ENCODE measurements around the gene SLC46A2. TPM values are rescaled to one million over a fixed set of nuclear protein-coding genes. Genes with fewer than 3 reads are reported as not detected.

SLC46A2 gene
- total and polyA plus RNA-seq, 2 donors (not counting 1 experiment from before 2014, with no cell fraction given) = 0.18 TPM; not detected in 1

GRCh38 chr9:112921549-112921948 is 30.9 kb upstream of the SLC46A2 start:
- Histone ChIP-seq H3K36me3 (replicated peaks in 1 of 2; ENCODE audit: control extremely low read depth in 1 of 2, control insufficient read depth in 1 of 2, extremely low read depth in 1 of 2, insufficient read depth in 2 of 2, low read length in 1 of 2) (no peaks in the 10 kb centered on the region), H2AFZ (ENCODE audit: insufficient read depth, low read depth, low read length, poor library complexity, severe bottlenecking) (no peak overlapping the region), H4K20me1 (ENCODE audit: control insufficient read depth, insufficient read depth, low read length, poor library complexity, severe bottlenecking) (no peaks in the 10 kb centered on the region), H3K79me2 (ENCODE audit: control insufficient read depth, insufficient read depth, low read length) (no peaks in the 10 kb centered on the region), H3K9me3 (ENCODE audit: control extremely low read depth in 1 of 3, control insufficient read depth in 2 of 3, insufficient read depth in 1 of 3, low read length in 2 of 3) (no peaks in the 10 kb centered on the region), H3K4me2 (replicated peaks; ENCODE audit: low read depth, low read length, poor library complexity, severe bottlenecking) (no peak overlapping the region), H3K4me3 (ENCODE audit: control extremely low read depth in 1 of 5, extremely low read depth in 1 of 5, insufficient read depth in 1 of 5, low read depth in 2 of 5, low read length in 4 of 5) (no peak overlapping the region), H3K27ac (ENCODE audit: low read length in 2 of 2) (no peak overlapping the region), H3K27me3 (replicated peaks in 1 of 4; ENCODE audit: control extremely low read depth in 1 of 4, control insufficient read depth in 3 of 4, insufficient read depth in 4 of 4, low read length in 3 of 4) (peaks cover 0 to 3% (median 0%) of the 10 kb centered on the region in 4 experiments), H3K9ac (ENCODE audit: low read length) (no peak overlapping the region), H3K4me1 (ENCODE audit: control insufficient read depth in 2 of 2, insufficient read depth in 2 of 2, low read length in 2 of 2) (no peaks in the 10 kb centered on the region)
- Mint-ChIP-seq H3K27me3 (peaks cover 49% of the 10 kb centered on the region), H3K4me3 (no peak overlapping the region), H3K27ac (no peak overlapping the region), H3K9me3 (ENCODE audit: insufficient read depth) (no peaks in the 10 kb centered on the region), H3K4me1 (peaks cover 1% of the 10 kb centered on the region)
- WGBS (ENCODE audit: insufficient coverage) = 30% methylated on average over 2 of the region's 3 CpGs
- intact Hi-C loops (cut with micrococcal nuclease) = no loop called here
- no peak for ATAC-seq (ENCODE audit: low read depth)
- ChIA-PET CTCF (no interaction called here), POLR2A (no interaction called here)
- DNase-seq = no peak
- TF ChIP-seq CTCF (IDR thresholded peaks at IDR 0.05) (peak; percentile 10), EZH2 (IDR thresholded peaks at IDR 0.05; ENCODE audit: borderline replicate concordance, insufficient read depth, low read depth, low read length, poor library complexity, severe bottlenecking) (no peak)

- no peak overlapping the region for H3K9ac ChIP-seq (ENCODE audit: low read length)
- no peaks in the 10 kb centered on the region for H4K20me1 ChIP-seq (ENCODE audit: control insufficient read depth, insufficient read depth, low read length, poor library complexity, severe bottlenecking)
- H3K36me3 ChIP-seq (replicated peaks in 1 of 2; ENCODE audit: control extremely low read depth in 1 of 2, control insufficient read depth in 1 of 2, extremely low read depth in 1 of 2, insufficient read depth in 2 of 2, low read length in 1 of 2) = no peaks in the 10 kb centered on the region
- no peaks in the 10 kb centered on the region for H3K4me1 ChIP-seq (ENCODE audit: control insufficient read depth in 2 of 2, insufficient read depth in 2 of 2, low read length in 2 of 2)
- Mint-ChIP-seq H3K27ac (no peak overlapping the region), H3K27me3 (peaks cover 35% of the 10 kb centered on the region), H3K9me3 (ENCODE audit: insufficient read depth) (no peaks in the 10 kb centered on the region), H3K4me1 (no peaks in the 10 kb centered on the region), H3K4me3 (no peak overlapping the region)
- H3K27me3 ChIP-seq (replicated peaks in 1 of 4; ENCODE audit: control extremely low read depth in 1 of 4, control insufficient read depth in 3 of 4, insufficient read depth in 4 of 4, low read length in 3 of 4) = no peaks in the 10 kb centered on the region
- H3K79me2 ChIP-seq (ENCODE audit: control insufficient read depth, insufficient read depth, low read length) = no peaks in the 10 kb centered on the region
- intact Hi-C loops (cut with micrococcal nuclease) = no loop called here
- 75% methylated on average over 1 of the region's 1 CpG for WGBS (ENCODE audit: insufficient coverage)
- TF ChIP-seq EZH2 (IDR thresholded peaks at IDR 0.05; ENCODE audit: borderline replicate concordance, insufficient read depth, low read depth, low read length, poor library complexity, severe bottlenecking) (no peak), CTCF (IDR thresholded peaks at IDR 0.05) (no peak)
- no peak overlapping the region for H3K4me2 ChIP-seq (replicated peaks; ENCODE audit: low read depth, low read length, poor library complexity, severe bottlenecking)
- no peak overlapping the region for H3K27ac ChIP-seq (ENCODE audit: low read length in 2 of 2)
- H3K4me3 ChIP-seq (ENCODE audit: control extremely low read depth in 1 of 5, extremely low read depth in 1 of 5, insufficient read depth in 1 of 5, low read depth in 2 of 5, low read length in 4 of 5) = no peak overlapping the region
- CTCF ChIA-PET = interaction anchor here (2.3 kb wide), 1 partner anchor 15 kb away, joined by 7 read pairs; no protein-coding TSS in a partner anchor
- POLR2A ChIA-PET = no interaction called here
- H3K9me3 ChIP-seq (ENCODE audit: control extremely low read depth in 1 of 3, control insufficient read depth in 2 of 3, insufficient read depth in 1 of 3, low read length in 2 of 3) = no peaks in the 10 kb centered on the region
- no peak overlapping the region for H2AFZ ChIP-seq (ENCODE audit: insufficient read depth, low read depth, low read length, poor library complexity, severe bottlenecking)
- DNase-seq = no peak
- ATAC-seq (ENCODE audit: low read depth) = no peak
Measured at GRCh38 chr9:112917987-112918362, 27.3 kb upstream of the SLC46A2 start.
